ENCODE data around the gene IQCN.

The IQCN gene

DNA sequence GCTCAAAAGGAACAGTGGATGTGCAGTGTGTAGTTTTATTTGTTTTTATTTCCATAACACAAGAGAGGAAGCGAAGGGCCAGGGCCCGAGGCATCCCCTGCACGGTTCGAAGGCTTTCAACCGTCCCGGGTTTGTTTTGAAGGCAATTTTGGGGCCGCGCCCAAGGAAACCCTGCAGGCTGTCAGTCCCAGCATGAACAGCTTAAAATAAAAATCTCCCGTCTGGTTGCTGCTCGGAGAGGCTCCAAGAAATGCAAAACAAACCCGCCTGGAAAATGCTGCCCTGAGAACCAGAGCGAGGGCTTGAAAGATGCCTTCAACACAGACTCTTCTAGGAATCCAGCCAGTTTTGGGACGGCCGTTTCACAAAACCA lies 32.6 kb upstream of the IQCN start:
- DNase-seq (ENCODE audit: low read depth), result no peak

DNA sequence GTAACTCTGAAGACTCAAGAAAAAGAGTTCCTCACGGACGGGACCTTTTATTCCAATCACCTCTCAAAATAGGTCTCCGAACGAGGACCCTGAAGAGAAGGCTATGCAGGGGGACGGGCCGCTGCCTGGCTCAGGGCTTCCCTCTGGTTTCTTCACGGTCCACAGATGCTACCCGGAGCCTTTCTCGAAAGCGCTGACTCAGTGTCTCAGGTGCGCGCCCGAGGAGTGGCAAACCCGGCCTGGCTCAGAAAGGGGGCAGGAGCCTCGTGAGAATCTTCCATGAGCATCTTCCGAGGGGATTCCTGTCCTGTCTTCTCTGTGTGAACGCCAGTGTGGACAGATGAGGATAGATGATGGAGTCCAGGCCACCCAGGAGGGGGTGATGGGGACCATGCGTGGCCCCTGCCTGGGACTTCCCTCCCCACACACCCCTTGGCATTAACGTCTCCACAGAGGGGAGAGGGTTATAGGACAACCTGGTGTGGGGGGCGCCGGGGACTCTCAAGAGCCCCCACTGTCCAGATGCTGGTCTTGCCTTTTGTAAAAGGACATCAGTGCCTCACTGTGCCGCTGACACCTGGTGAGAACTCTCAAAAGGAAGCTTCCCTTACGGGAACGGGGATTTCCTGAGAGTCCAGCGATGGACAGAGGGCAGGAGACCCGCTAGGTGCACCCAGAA lies 32.1 kb upstream of the IQCN start:
- no peak for DNase-seq (ENCODE audit: low read depth)

- peak; percentile 77 for DNase-seq (ENCODE audit: low read depth)
These were observed 30.4 kb upstream of the IQCN start for GRCh38 chr19:18304458-18305310.

DNA sequence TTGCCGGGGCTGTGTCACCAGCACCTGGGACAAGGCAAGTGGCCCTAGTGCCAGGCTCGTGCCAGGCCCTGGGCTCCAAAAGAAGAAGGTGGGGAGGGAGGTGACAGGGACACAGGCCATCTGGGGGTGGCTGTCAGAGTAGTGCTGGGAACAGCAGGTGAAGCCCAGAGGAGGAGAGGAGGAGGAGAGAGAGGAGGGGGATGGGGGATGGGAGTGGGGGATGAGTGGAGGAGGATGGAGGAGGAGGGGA lies 29.9 kb upstream of the IQCN start:
- DNase-seq (ENCODE audit: low read depth), result no peak

- DNase-seq (ENCODE audit: low read depth), result no peak
These were observed 27.5 kb upstream of the IQCN start for GRCh38 chr19:18301718-18302111.

- no peak for DNase-seq (ENCODE audit: low read depth)
These were observed 26.9 kb upstream of the IQCN start for GRCh38 chr19:18300930-18301717.

DNA sequence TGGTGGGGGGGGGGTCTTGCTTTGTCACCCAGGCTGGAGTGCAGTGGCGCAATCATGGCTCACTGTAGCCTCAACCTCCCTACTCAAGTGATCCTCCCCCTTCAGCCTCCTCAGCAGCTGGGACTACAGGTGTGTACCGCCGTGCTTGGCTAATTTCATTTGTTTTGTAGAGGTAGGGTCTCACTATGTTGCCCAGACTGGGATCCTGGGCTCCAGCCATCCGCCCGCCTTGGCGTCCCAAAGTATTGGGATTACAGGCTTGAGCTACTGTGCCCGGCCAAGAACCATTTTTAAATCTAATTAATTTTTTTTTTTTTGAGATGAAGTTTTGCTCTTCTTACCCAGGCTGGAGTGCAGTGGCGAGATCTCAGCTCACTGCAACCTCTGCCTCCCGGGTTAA lies 25.4 kb upstream of the IQCN start:
- DNase-seq (ENCODE audit: low read depth), result no peak

GRCh38 chr19:18298601-18299000 lies 24.3 kb upstream of the IQCN start:
- DNase-seq (ENCODE audit: low read depth), result no peak

DNA sequence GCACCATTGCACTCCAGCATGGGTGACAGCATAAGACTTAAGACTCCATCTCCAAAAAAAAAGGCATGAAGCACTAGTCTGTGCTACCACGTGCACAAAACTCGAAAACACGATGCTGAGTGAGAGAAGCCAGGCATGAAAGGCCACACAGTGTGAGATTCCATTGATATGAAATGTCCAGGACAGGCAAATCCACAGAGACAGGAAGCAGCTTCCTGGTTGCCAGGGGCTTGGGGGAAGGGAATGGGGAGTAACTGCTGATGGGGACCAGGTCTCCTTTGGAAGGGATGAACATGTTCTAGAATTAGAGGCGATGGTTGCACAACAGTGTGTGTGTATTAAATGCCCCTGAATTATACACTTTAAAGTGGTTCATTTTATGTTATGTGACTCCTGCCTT lies 23.1 kb upstream of the IQCN start:
- DNase-seq (ENCODE audit: low read depth), result no peak

DNA sequence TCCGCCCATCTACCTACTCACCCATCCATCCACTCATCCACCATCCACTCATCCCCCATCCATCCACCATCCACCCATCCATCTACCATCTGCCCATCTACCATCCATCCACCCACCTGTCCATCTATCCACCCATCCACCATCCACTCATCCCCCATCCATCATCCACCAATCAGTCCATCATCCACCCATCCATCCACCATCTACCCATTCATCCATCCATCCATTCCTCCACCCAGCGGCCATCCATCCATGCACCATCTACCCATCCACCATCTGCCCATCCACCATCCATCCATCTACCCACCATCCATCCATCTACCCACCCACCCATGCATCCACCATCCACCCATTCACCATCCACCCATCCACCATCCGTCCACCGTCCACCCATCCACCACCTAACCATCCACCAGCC lies 20.8 kb upstream of the IQCN start:
- no peak for DNase-seq (ENCODE audit: low read depth)

- DNase-seq (ENCODE audit: low read depth), result no peak
These were observed 20.2 kb upstream of the IQCN start for GRCh38 chr19:18294467-18294864.

DNA sequence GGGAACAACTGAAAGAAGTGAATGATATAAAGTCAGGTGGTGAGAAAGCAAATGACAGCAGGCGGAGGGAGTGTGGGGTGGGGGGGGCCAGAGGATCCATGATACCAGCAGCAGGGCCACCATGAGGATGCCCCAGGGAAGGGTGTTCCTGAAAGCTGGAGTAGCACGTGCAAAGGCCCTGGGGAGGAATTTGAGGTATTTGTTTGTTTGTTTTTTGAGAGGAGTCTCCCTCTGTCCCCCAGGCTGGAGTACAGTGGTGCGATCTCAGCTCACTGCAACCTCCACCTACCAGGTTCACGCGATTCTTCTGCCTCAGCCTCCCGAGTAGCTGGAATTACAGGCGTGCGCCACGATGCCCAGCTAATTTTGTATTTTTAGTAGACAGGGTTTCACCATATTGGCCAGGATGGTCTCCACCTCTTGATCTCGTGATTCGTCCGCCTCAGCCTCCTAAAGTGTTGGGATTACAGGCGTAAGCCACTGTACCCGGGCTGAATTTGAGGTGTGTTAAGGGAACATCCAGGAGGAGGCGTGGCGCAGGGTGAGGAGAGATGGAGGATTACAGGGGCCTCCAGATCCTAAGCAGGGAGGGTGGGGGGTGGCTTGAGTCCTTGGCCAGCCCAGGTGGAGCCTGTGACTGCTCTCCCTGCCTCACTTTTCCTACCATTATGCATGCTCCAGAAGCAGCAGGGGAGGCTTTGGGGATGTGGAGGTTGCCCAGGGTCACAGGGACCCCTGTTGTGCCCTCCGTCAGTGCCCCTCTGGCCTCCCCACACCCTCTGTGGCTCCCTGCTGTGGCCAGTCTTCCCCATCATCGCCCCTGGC lies 19.6 kb upstream of the IQCN start:
- no peak for DNase-seq (ENCODE audit: low read depth)

GRCh38 chr19:18292810-18293641 lies 18.8 kb upstream of the IQCN start:
- DNase-seq (ENCODE audit: low read depth), result peak; percentile 88

GRCh38 chr19:18292462-18292809 lies 18.2 kb upstream of the IQCN start:
- no peak for DNase-seq (ENCODE audit: low read depth)

GRCh38 chr19:18291590-18292461 lies 17.6 kb upstream of the IQCN start:
- peak; percentile 93 for DNase-seq (ENCODE audit: low read depth)

GRCh38 chr19:18291019-18291524 lies 16.8 kb upstream of the IQCN start:
- DNase-seq (ENCODE audit: low read depth), result no peak

GRCh38 chr19:18290302-18291018 lies 16.2 kb upstream of the IQCN start:
- DNase-seq (ENCODE audit: low read depth), result peak; percentile 73

DNA sequence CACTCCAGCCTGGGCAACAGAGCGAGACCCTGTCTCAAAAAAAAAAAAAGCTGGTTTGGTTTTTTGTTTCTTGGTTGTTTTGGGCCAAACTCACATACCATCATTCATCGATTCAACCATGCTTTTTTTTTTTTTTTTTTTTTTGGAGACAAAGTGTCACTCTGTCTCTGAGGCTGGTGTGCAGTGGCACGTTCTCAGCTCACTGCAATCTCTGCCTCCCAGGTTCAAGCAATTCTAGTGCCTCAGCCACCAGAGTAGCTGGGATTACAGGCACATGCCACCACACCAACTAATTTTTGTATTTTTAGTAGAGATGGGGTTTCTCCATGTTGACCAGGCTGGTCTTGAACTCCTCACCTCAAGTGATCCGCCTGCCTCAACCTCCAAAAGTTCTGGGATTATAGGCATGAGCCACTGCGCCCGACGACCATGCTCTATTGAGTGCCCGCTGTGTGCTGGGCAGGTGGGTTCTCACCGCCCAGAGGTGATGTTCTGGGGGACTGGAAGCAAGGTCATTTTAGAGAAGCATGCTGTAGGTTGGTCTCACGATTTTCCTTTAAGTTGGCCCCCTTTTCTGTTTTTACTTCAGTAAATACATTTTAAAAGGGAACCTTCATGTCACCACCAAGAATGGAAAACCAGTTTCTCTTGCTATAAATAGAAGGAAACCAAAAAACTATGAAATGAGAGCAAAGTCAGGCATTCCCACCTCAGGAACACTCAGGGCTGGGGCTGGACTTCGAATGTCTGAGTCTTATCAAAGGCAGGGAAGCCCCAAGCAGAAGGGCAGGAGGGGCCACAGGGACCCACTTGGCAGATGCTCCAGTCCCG lies 15.4 kb upstream of the IQCN start:
- no peak for DNase-seq (ENCODE audit: low read depth)
